ENCODE data around the gene CSTB.
A peak's percentile ranks its signal among the peaks of the same experiment; 100 is the strongest.

CSTB gene

DNA sequence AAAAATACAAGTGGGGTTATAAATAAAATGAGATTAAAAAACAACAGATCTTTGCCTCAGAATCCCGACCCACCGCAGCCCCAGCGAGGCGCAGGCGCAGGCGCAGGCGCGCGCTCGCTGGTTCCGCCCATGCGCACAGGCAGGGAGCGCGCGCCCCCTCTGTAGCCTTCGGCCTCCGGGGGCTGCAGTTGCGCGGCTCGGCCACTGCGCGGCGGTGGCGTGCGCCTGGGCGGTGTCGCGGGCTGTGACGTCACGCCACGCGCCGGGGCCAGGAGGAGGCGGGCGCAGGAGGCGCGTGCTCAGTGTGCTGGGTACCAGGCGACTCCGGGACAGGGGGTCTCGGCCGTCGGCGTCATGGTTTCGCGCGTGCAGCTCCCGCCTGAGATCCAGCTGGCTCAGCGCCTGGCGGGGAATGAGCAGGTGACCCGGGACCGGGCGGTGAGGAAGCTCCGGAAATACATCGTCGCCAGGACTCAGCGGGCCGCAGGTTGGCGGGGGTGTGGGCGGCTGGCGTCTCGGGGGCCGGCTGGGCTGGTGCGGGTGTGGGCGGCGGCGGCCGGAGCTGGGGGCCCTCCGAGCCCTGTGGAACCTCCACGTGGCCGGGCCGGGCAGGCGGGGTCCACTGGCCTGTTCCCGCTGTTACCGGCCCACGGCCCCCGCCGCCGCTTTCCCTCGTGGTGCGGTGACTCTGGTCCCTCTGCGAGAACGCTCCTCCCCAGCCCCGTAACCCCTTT, 13.3 kb upstream of the CSTB start, which contains the start of gene RRP1 (continued):
- peak; percentile 93 for TF ChIP-seq KLF10 (tag by site-specific recombination; IDR thresholded peaks at IDR 0.05)
- TF ChIP-seq, protein P1, sequence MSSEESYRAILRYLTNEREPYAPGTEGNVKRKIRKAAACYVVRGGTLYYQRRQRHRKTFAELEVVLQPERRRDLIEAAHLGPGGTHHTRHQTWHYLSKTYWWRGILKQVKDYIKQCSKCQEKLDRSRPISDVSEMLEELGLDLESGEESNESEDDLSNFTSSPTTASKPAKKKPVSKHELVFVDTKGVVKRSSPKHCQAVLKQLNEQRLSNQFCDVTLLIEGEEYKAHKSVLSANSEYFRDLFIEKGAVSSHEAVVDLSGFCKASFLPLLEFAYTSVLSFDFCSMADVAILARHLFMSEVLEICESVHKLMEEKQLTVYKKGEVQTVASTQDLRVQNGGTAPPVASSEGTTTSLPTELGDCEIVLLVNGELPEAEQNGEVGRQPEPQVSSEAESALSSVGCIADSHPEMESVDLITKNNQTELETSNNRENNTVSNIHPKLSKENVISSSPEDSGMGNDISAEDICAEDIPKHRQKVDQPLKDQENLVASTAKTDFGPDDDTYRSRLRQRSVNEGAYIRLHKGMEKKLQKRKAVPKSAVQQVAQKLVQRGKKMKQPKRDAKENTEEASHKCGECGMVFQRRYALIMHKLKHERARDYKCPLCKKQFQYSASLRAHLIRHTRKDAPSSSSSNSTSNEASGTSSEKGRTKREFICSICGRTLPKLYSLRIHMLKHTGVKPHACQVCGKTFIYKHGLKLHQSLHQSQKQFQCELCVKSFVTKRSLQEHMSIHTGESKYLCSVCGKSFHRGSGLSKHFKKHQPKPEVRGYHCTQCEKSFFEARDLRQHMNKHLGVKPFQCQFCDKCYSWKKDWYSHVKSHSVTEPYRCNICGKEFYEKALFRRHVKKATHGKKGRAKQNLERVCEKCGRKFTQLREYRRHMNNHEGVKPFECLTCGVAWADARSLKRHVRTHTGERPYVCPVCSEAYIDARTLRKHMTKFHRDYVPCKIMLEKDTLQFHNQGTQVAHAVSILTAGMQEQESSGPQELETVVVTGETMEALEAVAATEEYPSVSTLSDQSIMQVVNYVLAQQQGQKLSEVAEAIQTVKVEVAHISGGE (tag by site-specific recombination; conservative IDR thresholded peaks at IDR 0.05; ENCODE audit: low read depth): no peak; the same call in 1 of the 2 replicates
- no peak for TF ChIP-seq ZFP41 (tag by site-specific recombination; IDR thresholded peaks at IDR 0.05; ENCODE audit: borderline replicate concordance)
- TF ChIP-seq, protein P2, sequence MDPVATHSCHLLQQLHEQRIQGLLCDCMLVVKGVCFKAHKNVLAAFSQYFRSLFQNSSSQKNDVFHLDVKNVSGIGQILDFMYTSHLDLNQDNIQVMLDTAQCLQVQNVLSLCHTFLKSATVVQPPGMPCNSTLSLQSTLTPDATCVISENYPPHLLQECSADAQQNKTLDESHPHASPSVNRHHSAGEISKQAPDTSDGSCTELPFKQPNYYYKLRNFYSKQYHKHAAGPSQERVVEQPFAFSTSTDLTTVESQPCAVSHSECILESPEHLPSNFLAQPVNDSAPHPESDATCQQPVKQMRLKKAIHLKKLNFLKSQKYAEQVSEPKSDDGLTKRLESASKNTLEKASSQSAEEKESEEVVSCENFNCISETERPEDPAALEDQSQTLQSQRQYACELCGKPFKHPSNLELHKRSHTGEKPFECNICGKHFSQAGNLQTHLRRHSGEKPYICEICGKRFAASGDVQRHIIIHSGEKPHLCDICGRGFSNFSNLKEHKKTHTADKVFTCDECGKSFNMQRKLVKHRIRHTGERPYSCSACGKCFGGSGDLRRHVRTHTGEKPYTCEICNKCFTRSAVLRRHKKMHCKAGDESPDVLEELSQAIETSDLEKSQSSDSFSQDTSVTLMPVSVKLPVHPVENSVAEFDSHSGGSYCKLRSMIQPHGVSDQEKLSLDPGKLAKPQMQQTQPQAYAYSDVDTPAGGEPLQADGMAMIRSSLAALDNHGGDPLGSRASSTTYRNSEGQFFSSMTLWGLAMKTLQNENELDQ (tag by site-specific recombination; IDR thresholded peaks at IDR 0.05; ENCODE audit: low read depth): no peak
- TF ChIP-seq OVOL3 (tag by site-specific recombination; IDR thresholded peaks at IDR 0.05): no peak
- TF ChIP-seq GLI4 (tag by site-specific recombination; IDR thresholded peaks at IDR 0.05): no peak
- TF ChIP-seq, protein P3, sequence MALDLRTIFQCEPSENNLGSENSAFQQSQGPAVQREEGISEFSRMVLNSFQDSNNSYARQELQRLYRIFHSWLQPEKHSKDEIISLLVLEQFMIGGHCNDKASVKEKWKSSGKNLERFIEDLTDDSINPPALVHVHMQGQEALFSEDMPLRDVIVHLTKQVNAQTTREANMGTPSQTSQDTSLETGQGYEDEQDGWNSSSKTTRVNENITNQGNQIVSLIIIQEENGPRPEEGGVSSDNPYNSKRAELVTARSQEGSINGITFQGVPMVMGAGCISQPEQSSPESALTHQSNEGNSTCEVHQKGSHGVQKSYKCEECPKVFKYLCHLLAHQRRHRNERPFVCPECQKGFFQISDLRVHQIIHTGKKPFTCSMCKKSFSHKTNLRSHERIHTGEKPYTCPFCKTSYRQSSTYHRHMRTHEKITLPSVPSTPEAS (tag by site-specific recombination; IDR thresholded peaks at IDR 0.05): no peak
- TF ChIP-seq ZNF211 (tag by site-specific recombination; IDR thresholded peaks at IDR 0.05; ENCODE audit: low read depth): no peak
- TF ChIP-seq, protein P4, sequence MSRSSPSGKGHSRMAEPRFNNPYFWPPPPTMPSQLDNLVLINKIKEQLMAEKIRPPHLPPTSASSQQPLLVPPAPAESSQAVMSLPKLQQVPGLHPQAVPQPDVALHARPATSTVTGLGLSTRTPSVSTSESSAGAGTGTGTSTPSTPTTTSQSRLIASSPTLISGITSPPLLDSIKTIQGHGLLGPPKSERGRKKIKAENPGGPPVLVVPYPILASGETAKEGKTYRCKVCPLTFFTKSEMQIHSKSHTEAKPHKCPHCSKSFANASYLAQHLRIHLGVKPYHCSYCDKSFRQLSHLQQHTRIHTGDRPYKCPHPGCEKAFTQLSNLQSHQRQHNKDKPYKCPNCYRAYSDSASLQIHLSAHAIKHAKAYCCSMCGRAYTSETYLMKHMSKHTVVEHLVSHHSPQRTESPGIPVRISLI (tag by site-specific recombination; IDR thresholded peaks at IDR 0.05): no peak
- peak; percentile 51; the same call in 1 of the 2 replicates for TF ChIP-seq SP7 (tag by site-specific recombination; IDR thresholded peaks at IDR 0.05)
- TF ChIP-seq, protein P5, sequence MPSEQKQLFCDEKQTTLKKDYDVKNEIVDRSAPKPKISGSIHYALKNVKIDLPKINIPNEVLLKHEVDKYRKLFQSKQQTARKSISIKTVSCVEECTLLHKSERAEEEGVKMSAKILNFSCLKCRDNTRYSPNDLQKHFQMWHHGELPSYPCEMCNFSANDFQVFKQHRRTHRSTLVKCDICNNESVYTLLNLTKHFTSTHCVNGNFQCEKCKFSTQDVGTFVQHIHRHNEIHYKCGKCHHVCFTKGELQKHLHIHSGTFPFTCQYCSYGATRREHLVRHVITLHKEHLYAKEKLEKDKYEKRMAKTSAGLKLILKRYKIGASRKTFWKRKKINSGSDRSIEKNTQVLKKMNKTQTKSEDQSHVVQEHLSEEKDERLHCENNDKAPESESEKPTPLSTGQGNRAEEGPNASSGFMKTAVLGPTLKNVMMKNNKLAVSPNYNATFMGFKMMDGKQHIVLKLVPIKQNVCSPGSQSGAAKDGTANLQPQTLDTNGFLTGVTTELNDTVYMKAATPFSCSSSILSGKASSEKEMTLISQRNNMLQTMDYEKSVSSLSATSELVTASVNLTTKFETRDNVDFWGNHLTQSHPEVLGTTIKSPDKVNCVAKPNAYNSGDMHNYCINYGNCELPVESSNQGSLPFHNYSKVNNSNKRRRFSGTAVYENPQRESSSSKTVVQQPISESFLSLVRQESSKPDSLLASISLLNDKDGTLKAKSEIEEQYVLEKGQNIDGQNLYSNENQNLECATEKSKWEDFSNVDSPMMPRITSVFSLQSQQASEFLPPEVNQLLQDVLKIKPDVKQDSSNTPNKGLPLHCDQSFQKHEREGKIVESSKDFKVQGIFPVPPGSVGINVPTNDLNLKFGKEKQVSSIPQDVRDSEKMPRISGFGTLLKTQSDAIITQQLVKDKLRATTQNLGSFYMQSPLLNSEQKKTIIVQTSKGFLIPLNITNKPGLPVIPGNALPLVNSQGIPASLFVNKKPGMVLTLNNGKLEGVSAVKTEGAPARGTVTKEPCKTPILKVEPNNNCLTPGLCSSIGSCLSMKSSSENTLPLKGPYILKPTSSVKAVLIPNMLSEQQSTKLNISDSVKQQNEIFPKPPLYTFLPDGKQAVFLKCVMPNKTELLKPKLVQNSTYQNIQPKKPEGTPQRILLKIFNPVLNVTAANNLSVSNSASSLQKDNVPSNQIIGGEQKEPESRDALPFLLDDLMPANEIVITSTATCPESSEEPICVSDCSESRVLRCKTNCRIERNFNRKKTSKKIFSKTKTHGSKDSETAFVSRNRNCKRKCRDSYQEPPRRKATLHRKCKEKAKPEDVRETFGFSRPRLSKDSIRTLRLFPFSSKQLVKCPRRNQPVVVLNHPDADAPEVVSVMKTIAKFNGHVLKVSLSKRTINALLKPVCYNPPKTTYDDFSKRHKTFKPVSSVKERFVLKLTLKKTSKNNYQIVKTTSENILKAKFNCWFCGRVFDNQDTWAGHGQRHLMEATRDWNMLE (tag by site-specific recombination; conservative IDR thresholded peaks at IDR 0.05; ENCODE audit: low read depth): no peak
- no peak for TF ChIP-seq ZNF248 (tag by site-specific recombination; IDR thresholded peaks at IDR 0.05)
- TF ChIP-seq ZNF664 (tag by site-specific recombination; IDR thresholded peaks at IDR 0.05): no peak
- no peak for TF ChIP-seq HOXC10 (CRISPR knock-in tag; IDR thresholded peaks at IDR 0.05)
- peak; percentile 60 for TF ChIP-seq ZBTB8A (tag by site-specific recombination; IDR thresholded peaks at IDR 0.05)
- TF ChIP-seq ZNF776 (tag by site-specific recombination; IDR thresholded peaks at IDR 0.05; ENCODE audit: borderline replicate concordance): no peak
- no peak for TF ChIP-seq ZNF155 (tag by site-specific recombination; IDR thresholded peaks at IDR 0.05)
- TF ChIP-seq ZNF530 (tag by site-specific recombination; IDR thresholded peaks at IDR 0.05; ENCODE audit: low read depth): no peak
- TF ChIP-seq ZNF792 (tag by site-specific recombination; IDR thresholded peaks at IDR 0.05): no peak
- TF ChIP-seq, protein P6, sequence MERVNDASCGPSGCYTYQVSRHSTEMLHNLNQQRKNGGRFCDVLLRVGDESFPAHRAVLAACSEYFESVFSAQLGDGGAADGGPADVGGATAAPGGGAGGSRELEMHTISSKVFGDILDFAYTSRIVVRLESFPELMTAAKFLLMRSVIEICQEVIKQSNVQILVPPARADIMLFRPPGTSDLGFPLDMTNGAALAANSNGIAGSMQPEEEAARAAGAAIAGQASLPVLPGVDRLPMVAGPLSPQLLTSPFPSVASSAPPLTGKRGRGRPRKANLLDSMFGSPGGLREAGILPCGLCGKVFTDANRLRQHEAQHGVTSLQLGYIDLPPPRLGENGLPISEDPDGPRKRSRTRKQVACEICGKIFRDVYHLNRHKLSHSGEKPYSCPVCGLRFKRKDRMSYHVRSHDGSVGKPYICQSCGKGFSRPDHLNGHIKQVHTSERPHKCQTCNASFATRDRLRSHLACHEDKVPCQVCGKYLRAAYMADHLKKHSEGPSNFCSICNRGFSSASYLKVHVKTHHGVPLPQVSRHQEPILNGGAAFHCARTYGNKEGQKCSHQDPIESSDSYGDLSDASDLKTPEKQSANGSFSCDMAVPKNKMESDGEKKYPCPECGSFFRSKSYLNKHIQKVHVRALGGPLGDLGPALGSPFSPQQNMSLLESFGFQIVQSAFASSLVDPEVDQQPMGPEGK (tag by site-specific recombination; IDR thresholded peaks at IDR 0.05): peak; percentile 83
- TF ChIP-seq BCL11B (tag by site-specific recombination; IDR thresholded peaks at IDR 0.05; ENCODE audit: low read depth): peak; percentile 29; the same call in 1 of the 2 replicates
- TF ChIP-seq ZNF626 (tag by site-specific recombination; IDR thresholded peaks at IDR 0.05): no peak
- peak; percentile 32; the same call in 1 of the 2 replicates for TF ChIP-seq ZNF610 (tag by site-specific recombination; IDR thresholded peaks at IDR 0.05; ENCODE audit: borderline replicate concordance)
- no peak for TF ChIP-seq ZNF146 (tag by site-specific recombination; IDR thresholded peaks at IDR 0.05)
